Large intestine (tissue), 12 donors: ENCODE data around the gene TMEM61. TPM values are rescaled to one million over a fixed set of nuclear protein-coding genes. Genes with fewer than 3 reads are reported as not detected.
"Not testable (repeated sequence)": the region's sequence is repeated elsewhere in the genome, so short reads cannot be mapped to it uniquely, and the experiment has no call there.

ENCODE experiments used
- DNase-seq, 2 donors: peaks; one replicate each; pipeline versions ENCODE4 v3.0.0 to v3.0.0-alpha.2; 2013
- H3K27ac ChIP-seq: one replicate; pipeline ENCODE4 v1.5.1; 2013; ENCODE audit warnings: low read length
- H3K27me3 ChIP-seq: 2 replicates; pipeline ENCODE4 v1.6.1; 2013; ENCODE audit warnings: low read length; ENCODE audit not compliant: control insufficient read depth, insufficient read depth
- H3K36me3 ChIP-seq: 2 replicates; pipeline ENCODE4 v1.6.1; 2013; ENCODE audit warnings: low read length; ENCODE audit not compliant: control insufficient read depth, insufficient read depth
- H3K4me1 ChIP-seq: one replicate; pipeline ENCODE4 v1.6.1; 2013; ENCODE audit warnings: low read length; ENCODE audit not compliant: control insufficient read depth, insufficient read depth
- H3K4me3 ChIP-seq: one replicate; pipeline ENCODE4 v1.5.1; 2013; ENCODE audit warnings: low read length
- H3K9me3 ChIP-seq: one replicate; pipeline ENCODE4 v1.6.1; 2013; ENCODE audit warnings: mild to moderate bottlenecking, low read depth, low read length, moderate library complexity; ENCODE audit not compliant: control insufficient read depth
- WGBS: methylation state at CpG from one replicate; pipeline ENCODE4 v1.1.5; 2013; ENCODE audit warnings: low lambda C conversion rate; ENCODE audit not compliant: insufficient coverage; 5-methylcytosine and 5-hydroxymethylcytosine counted together
- long read RNA-seq, 11 donors: transcript quantifications; one replicate each; lab custom pipeline, GENCODE V29; 2026
- polyA plus RNA-seq: library from polyadenylated mRNA; unstranded; fragments of 120-200 nt; gene quantifications from one replicate; pipeline ENCODE4 v1.2.1, GENCODE V29; 2013

Gene TMEM61
- polyA plus RNA-seq = 2.8 TPM
- long read RNA-seq, donor 1, partial matches to known transcripts = 0 of 1 reads
- long read RNA-seq, donor 1, other reads (novel, unspliced or antisense) = 0 of 1 reads
- long read RNA-seq, donor 2, partial matches to known transcripts = 0 of 2 reads
- long read RNA-seq, donor 2, other reads (novel, unspliced or antisense) = 0 of 2 reads
- long read RNA-seq, donor 3 = 0 reads
- long read RNA-seq, donor 4 = 0 reads
- long read RNA-seq, donor 5, partial matches to known transcripts = 0 of 3 reads
- long read RNA-seq, donor 5, other reads (novel, unspliced or antisense) = 0 of 3 reads
- long read RNA-seq, donor 6, partial matches to known transcripts = 0 of 3 reads
- long read RNA-seq, donor 6, other reads (novel, unspliced or antisense) = 0 of 3 reads
- long read RNA-seq, donor 7 = 0 reads
- long read RNA-seq, donor 8 = 0 reads
- long read RNA-seq, donor 9, partial matches to known transcripts = 0 of 2 reads
- long read RNA-seq, donor 9, other reads (novel, unspliced or antisense) = 0 of 2 reads
- long read RNA-seq, donor 10, partial matches to known transcripts = 0 of 1 reads
- long read RNA-seq, donor 10, other reads (novel, unspliced or antisense) = 0 of 1 reads
- long read RNA-seq, donor 11, partial matches to known transcripts = 0 of 1 reads
- long read RNA-seq, donor 11, other reads (novel, unspliced or antisense) = 0 of 1 reads

GRCh38 chr1:54980528-54981241 is at the start of gene TMEM61:
Gene TMEM61, plus strand, starts transcription at chr1:54980628. Its CDS starts 438 bp downstream, at chr1:54981066.
- no CpG with 5 or more reads among the region's 69 CpGs for WGBS
- peak in 1 of 2 donors; percentile 55 for DNase-seq
- peaks cover 40% of the 10 kb centered on the region for H3K27me3 ChIP-seq
- peaks cover 3% of the 10 kb centered on the region for H3K4me1 ChIP-seq
- H3K27ac ChIP-seq = no peak within 1 kb of the TSS
- H3K36me3 ChIP-seq = no peaks in the 10 kb centered on the region
- peak within 1 kb of the TSS; percentile 21 for H3K4me3 ChIP-seq
- H3K9me3 ChIP-seq = no peaks in the 10 kb centered on the region

GRCh38 chr1:54931275-54931840 is 49.1 kb upstream of the TMEM61 start:
- WGBS = no CpG with 5 or more reads among the region's 1 CpG
- no peak overlapping the region for H3K27ac ChIP-seq
- H3K36me3 ChIP-seq = no peaks in the 10 kb centered on the region
- peaks cover 2% of the 10 kb centered on the region for H3K4me1 ChIP-seq
- no peaks in the 10 kb centered on the region for H3K9me3 ChIP-seq
- H3K27me3 ChIP-seq = no peaks in the 10 kb centered on the region
- no peak overlapping the region for H3K4me3 ChIP-seq
- no peak for DNase-seq

DNA sequence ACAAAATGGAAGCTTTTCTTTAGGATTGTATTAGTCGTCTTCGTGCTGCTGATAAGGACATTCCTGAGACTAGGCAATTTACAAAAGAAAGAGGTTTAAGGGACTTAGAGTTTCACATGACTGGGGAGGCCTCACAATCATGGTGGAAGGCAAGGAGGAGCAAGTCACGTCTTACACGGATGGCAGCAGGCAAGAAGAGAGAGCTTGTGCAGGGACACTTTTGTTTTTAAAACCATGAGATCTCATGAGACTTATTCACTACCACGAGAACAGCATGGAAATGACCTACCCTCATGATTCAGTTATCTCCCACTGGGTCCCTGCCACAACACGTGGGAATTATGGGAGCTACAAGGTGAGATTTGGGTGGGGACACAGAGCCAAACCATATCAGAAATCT is 46.3 kb upstream of the TMEM61 start:
- H3K27me3 ChIP-seq, H3K9me3 ChIP-seq, H3K36me3 ChIP-seq, H3K27ac ChIP-seq, DNase-seq, H3K4me3 ChIP-seq: not testable (repeated sequence)
- H3K4me1 ChIP-seq = peaks cover 16% of the 10 kb centered on the region
- 100% methylated on average over 1 of the region's 6 CpGs for WGBS

GRCh38 chr1:54934869-54935268 is 45.6 kb upstream of the TMEM61 start:
- H3K27me3 ChIP-seq = no peaks in the 10 kb centered on the region
- no peak overlapping the region for H3K27ac ChIP-seq
- H3K4me1 ChIP-seq = peaks cover 22% of the 10 kb centered on the region
- peak in 1 of 2 donors; percentile 14 for DNase-seq
- no peak overlapping the region for H3K4me3 ChIP-seq
- no peaks in the 10 kb centered on the region for H3K9me3 ChIP-seq
- no peaks in the 10 kb centered on the region for H3K36me3 ChIP-seq

- no peak overlapping the region for H3K4me3 ChIP-seq
- H3K9me3 ChIP-seq = no peaks in the 10 kb centered on the region
- H3K4me1 ChIP-seq = peaks cover 30% of the 10 kb centered on the region
- no peaks in the 10 kb centered on the region for H3K36me3 ChIP-seq
- no peak overlapping the region for H3K27ac ChIP-seq
- H3K27me3 ChIP-seq = no peaks in the 10 kb centered on the region
- WGBS = no CpG with 5 or more reads among the region's 4 CpGs
- DNase-seq = no peak
Measured at GRCh38 chr1:54936791-54937190, 43.6 kb upstream of the TMEM61 start.

GRCh38 chr1:54937469-54937868 is 43.0 kb upstream of the TMEM61 start:
- H3K4me1 ChIP-seq = peaks cover 30% of the 10 kb centered on the region
- H3K4me3 ChIP-seq = no peak overlapping the region
- WGBS = no CpG with 5 or more reads among the region's 1 CpG
- no peak overlapping the region for H3K27ac ChIP-seq
- H3K27me3 ChIP-seq = no peaks in the 10 kb centered on the region
- no peaks in the 10 kb centered on the region for H3K9me3 ChIP-seq
- DNase-seq = no peak
- no peaks in the 10 kb centered on the region for H3K36me3 ChIP-seq

DNA sequence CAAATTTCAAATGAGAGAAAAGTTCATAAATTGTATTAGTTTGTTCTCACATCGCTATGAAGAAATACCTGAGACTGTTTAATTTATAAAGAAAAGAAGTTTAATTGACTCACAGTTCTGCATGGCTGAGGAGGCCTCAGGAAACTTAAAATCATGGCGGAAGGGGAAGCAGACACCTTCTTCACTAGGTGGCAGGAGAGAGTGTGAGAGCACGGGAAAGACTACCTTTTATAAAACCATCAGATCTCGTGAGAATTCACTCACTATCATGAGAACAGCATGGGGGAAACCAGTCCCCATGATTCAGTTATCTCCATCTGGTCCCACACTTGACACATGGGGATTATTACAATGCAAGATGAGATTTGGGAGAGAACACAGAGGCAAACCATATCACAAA is 41.5 kb upstream of the TMEM61 start:
- WGBS = 67% methylated on average over 1 of the region's 4 CpGs
- H3K36me3 ChIP-seq, H3K9me3 ChIP-seq, H3K4me3 ChIP-seq, H3K27me3 ChIP-seq, DNase-seq, H3K27ac ChIP-seq: not testable (repeated sequence)
- H3K4me1 ChIP-seq = peaks cover 30% of the 10 kb centered on the region

- peak; percentile 47 to 74 for DNase-seq
- Histone ChIP-seq H3K36me3 (no peaks in the 10 kb centered on the region), H3K27ac (peak overlapping the region; percentile 57)
Measured at GRCh38 chr1:54940042-54940441, 40.4 kb upstream of the TMEM61 start.

DNA sequence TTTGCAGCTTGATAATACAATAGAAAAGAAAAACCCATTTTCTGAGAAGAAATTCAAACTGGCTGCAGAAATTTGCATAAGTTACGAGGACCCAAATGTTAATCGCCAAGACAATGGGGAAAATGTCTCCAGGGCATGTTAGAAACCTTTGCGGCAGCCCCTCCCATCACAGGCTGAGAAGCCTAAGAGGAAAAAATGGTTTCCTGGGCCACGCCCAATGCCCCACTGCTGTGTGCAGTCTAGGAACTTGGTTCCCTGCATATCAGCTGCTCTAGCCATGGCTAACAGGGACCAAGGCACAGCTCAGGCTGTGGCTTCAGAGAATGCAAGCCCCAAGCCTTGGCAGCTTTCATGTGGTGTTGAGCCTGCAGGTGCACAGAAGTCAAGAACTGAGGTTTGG is 37.5 kb upstream of the TMEM61 start:
- H3K9me3 ChIP-seq = no peaks in the 10 kb centered on the region
- no peak overlapping the region for H3K4me3 ChIP-seq
- no peaks in the 10 kb centered on the region for H3K27me3 ChIP-seq
- peaks cover 29% of the 10 kb centered on the region for H3K4me1 ChIP-seq
- WGBS = no CpG with 5 or more reads among the region's 4 CpGs
- no peak for DNase-seq
- no peak overlapping the region for H3K27ac ChIP-seq
- H3K36me3 ChIP-seq = no peaks in the 10 kb centered on the region

More at GRCh38 chr1:54940042-54940441, 40.4 kb upstream of the TMEM61 start:
- H3K27me3 ChIP-seq = no peaks in the 10 kb centered on the region
- H3K4me1 ChIP-seq = peaks cover 30% of the 10 kb centered on the region
- no peak overlapping the region for H3K4me3 ChIP-seq
- no peaks in the 10 kb centered on the region for H3K9me3 ChIP-seq

DNA sequence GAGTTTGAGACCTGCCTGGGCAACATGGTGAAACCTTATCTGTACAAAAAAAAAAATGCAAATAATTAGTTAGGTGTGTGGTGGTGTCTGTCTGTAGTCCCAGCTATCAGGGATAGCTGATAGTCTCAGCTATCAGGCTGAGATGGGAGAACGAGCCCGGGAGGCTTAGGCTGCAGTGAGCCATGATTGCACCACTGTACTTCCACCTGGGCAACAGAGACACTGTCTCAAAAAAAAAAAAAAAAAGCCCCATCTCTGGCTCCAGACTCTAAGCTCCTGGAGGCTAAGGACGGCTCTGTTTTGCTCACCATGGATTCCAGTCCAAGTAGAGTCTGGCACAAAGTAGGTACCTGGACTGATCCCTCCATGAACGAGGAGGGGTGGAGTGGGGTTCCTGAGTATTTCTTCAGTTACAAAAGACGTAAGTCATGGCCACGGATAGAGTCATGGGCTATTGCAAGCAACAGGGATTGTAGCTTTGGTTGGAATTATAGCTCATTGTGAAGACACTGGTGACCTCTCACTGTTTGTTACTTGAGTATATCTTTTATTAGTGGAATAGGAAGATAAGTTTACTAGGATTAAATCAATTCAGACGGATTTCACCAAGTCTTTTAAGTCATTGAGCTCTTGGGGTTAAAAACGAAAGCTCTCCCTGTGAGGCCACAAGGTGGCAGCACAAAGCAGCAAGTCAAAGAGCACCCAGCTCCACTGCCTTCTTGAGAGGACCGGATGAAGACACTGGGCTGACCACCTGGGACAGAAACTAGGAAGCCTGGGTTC is 35.6 kb upstream of the TMEM61 start:
- DNase-seq = peak; percentile 75 to 79
- Histone ChIP-seq H3K4me3 (no peak overlapping the region), H3K36me3 (no peaks in the 10 kb centered on the region), H3K4me1 (peaks cover 19% of the 10 kb centered on the region), H3K9me3 (no peaks in the 10 kb centered on the region), H3K27ac (no peak overlapping the region), H3K27me3 (no peaks in the 10 kb centered on the region)
- no CpG with 5 or more reads among the region's 9 CpGs for WGBS
